Nephron progenitor cell (in vitro differentiated cells): ENCODE data around the gene SRPRB.

Source experiments
- DNase-seq: peaks from one replicate; pipeline ENCODE4 v3.0.0; 2021
- H3K27ac Mint-ChIP-seq: 2 replicates; pipeline ENCODE4 v1.8.0; 2021; ENCODE audit warnings: mild to moderate bottlenecking, moderate library complexity, mixed read lengths
- H3K27me3 Mint-ChIP-seq: 2 replicates; pipeline ENCODE4 v1.8.0; 2021; ENCODE audit warnings: mild to moderate bottlenecking, low read depth, mixed read lengths; ENCODE audit not compliant: poor library complexity
- H3K36me3 Mint-ChIP-seq: 2 replicates; pipeline ENCODE4 v1.8.0; 2021; ENCODE audit warnings: low read depth, mixed read lengths
- H3K4me1 Mint-ChIP-seq: 2 replicates; pipeline ENCODE4 v1.8.0; 2021; ENCODE audit warnings: mixed read lengths
- H3K4me3 Mint-ChIP-seq: 2 replicates; pipeline ENCODE4 v1.8.0; 2021; ENCODE audit warnings: mild to moderate bottlenecking, moderate library complexity, mixed read lengths
- H3K9me3 Mint-ChIP-seq: 2 replicates; pipeline ENCODE4 v1.8.0; 2021; ENCODE audit warnings: mild to moderate bottlenecking, moderate library complexity, mixed read lengths
- TF ChIP-seq, protein P1 (sequence below): fragments of 200-600 bp; sonication (generic); IDR thresholded peaks from 2 replicates; pipeline ENCODE4 v1.5.0; 2021; ENCODE audit warnings: antibody characterized with exemption

The SRPRB gene

DNA sequence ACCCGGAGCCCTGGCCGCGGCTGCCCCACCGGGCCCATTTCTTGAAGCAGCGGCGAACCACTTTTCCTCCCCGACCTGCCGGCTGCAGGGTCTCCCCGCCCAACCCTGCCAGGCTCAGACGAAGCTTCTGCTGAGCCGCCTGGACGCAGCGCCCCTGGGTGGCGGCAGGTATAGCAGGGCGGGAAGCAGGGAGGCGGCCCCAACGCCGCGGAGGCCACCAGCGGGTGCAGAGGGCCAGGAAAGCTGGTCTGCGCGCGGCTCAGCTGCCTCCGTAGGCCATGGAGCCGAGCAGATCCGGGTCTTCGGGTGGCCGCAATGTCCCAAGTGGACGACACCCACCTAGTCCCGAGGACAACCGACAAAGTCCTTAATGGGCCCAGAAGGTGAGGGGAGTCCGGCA lies 21.9 kb upstream of the SRPRB start:
- Mint-ChIP-seq H3K36me3 (no peaks in the 10 kb centered on the region), H3K27ac (no peak overlapping the region), H3K4me3 (no peak overlapping the region), H3K4me1 (no peaks in the 10 kb centered on the region), H3K27me3 (peaks cover 13% of the 10 kb centered on the region), H3K9me3 (peaks cover 23% of the 10 kb centered on the region)
- DNase-seq, result no peak
- TF ChIP-seq, protein P1, sequence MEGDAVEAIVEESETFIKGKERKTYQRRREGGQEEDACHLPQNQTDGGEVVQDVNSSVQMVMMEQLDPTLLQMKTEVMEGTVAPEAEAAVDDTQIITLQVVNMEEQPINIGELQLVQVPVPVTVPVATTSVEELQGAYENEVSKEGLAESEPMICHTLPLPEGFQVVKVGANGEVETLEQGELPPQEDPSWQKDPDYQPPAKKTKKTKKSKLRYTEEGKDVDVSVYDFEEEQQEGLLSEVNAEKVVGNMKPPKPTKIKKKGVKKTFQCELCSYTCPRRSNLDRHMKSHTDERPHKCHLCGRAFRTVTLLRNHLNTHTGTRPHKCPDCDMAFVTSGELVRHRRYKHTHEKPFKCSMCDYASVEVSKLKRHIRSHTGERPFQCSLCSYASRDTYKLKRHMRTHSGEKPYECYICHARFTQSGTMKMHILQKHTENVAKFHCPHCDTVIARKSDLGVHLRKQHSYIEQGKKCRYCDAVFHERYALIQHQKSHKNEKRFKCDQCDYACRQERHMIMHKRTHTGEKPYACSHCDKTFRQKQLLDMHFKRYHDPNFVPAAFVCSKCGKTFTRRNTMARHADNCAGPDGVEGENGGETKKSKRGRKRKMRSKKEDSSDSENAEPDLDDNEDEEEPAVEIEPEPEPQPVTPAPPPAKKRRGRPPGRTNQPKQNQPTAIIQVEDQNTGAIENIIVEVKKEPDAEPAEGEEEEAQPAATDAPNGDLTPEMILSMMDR, result no peak

- Mint-ChIP-seq H3K27me3 (peaks cover 2% of the 10 kb centered on the region), H3K9me3 (peaks cover 54% of the 10 kb centered on the region), H3K4me3 (no peak overlapping the region), H3K4me1 (no peaks in the 10 kb centered on the region), H3K36me3 (peaks cover 5% of the 10 kb centered on the region), H3K27ac (no peak overlapping the region)
- no peak for DNase-seq
- TF ChIP-seq, protein P1, result no peak
Observed at GRCh38 chr3:133788024-133788423, 17.6 kb upstream of the SRPRB start.

DNA sequence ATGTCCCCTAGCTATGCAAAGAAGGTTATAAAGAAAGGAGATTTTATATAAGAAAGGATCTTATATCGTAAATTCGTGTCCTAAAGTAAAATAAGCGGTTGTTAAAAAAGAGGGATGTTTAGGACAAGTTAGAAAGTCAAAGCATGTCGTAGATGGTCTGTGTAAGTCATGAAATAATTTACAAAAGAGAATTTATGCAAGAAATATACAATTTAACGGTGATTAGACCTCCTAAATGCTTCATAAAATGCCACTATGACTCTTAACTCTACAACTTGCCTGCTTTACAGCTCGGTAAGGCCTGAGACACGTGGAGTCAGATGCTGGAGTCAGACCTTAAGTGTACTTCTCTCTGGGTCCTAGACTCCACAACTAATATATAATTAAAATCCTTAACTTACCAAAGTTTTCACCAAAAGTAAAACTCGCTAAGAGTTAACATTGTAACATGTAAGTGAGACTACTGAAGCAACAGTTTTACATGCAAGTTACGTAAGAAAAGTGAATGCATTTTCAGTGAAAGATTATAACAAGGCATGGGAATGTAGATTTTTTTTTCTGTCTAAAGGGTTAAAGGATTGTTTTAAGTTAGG lies 13.3 kb upstream of the SRPRB start:
- Mint-ChIP-seq H3K27me3 (peaks cover 7% of the 10 kb centered on the region), H3K4me3 (no peak overlapping the region), H3K27ac (no peak overlapping the region), H3K9me3 (peaks cover 73% of the 10 kb centered on the region), H3K36me3 (peaks cover 6% of the 10 kb centered on the region), H3K4me1 (no peaks in the 10 kb centered on the region)
- TF ChIP-seq, protein P1, result no peak
- DNase-seq, result no peak

- no peak for DNase-seq
Observed at GRCh38 chr3:133797396-133798105, 8.1 kb upstream of the SRPRB start.

GRCh38 chr3:133799794-133800585 lies 5.6 kb upstream of the SRPRB start:
- H3K27ac Mint-ChIP-seq, result no peak overlapping the region
- peaks cover 13% of the 10 kb centered on the region for H3K9me3 Mint-ChIP-seq
- no peaks in the 10 kb centered on the region for H3K36me3 Mint-ChIP-seq
- no peak for DNase-seq
- TF ChIP-seq, protein P1, result no peak
- H3K27me3 Mint-ChIP-seq, result peaks cover 65% of the 10 kb centered on the region
- no peaks in the 10 kb centered on the region for H3K4me1 Mint-ChIP-seq
- H3K4me3 Mint-ChIP-seq, result no peak overlapping the region

More at GRCh38 chr3:133797396-133798105, 8.1 kb upstream of the SRPRB start:
- Mint-ChIP-seq H3K36me3 (peaks cover 6% of the 10 kb centered on the region), H3K4me3 (no peak overlapping the region), H3K27me3 (peaks cover 56% of the 10 kb centered on the region), H3K27ac (no peak overlapping the region), H3K9me3 (peaks cover 35% of the 10 kb centered on the region), H3K4me1 (no peaks in the 10 kb centered on the region)
- TF ChIP-seq, protein P1, result no peak
